Stimulated activated CD8-positive, alpha-beta memory T cell treated with anti-CD3 and anti-CD28 coated beads, Interleukin-4, amount 100 ng/mL, for 48 hours (primary cell): ENCODE measurements around the gene MLN.
A peak's percentile ranks its signal among the peaks of the same experiment; 100 is the strongest.

Experiments used
- DNase-seq: peaks from one replicate; pipeline ENCODE4 v3.0.0-alpha.2; 2020

Gene MLN

GRCh38 chr6:33803571-33804053 is at the start of gene MLN:
Gene MLN (minus strand): TSS chr6:33804003. CDS start chr6:33801163, 2,840 bp downstream.
- DNase-seq = no peak

- no peak for DNase-seq
Measured at GRCh38 chr6:33853026-33853425, 49.2 kb upstream of the MLN start.

- no peak for DNase-seq
Measured at GRCh38 chr6:33851959-33852358, 48.2 kb upstream of the MLN start.

GRCh38 chr6:33850869-33851541 is 47.2 kb upstream of the MLN start:
- DNase-seq = no peak

GRCh38 chr6:33850296-33850695 is 46.5 kb upstream of the MLN start:
- DNase-seq = no peak

- no peak for DNase-seq
Measured at GRCh38 chr6:33849500-33850075, 45.8 kb upstream of the MLN start.

GRCh38 chr6:33848484-33848883 is 44.7 kb upstream of the MLN start:
- no peak for DNase-seq

GRCh38 chr6:33847867-33848266 is 44.1 kb upstream of the MLN start:
- DNase-seq = no peak

- no peak for DNase-seq
Measured at GRCh38 chr6:33847078-33847477, 43.3 kb upstream of the MLN start.

- DNase-seq = no peak
Measured at GRCh38 chr6:33846226-33846625, 42.4 kb upstream of the MLN start.

- no peak for DNase-seq
Measured at GRCh38 chr6:33845031-33845745, 41.4 kb upstream of the MLN start.

- no peak for DNase-seq
Measured at GRCh38 chr6:33843131-33844121, 39.6 kb upstream of the MLN start.

- DNase-seq = no peak
Measured at GRCh38 chr6:33841868-33842267, 38.1 kb upstream of the MLN start.

GRCh38 chr6:33841070-33841469 is 37.3 kb upstream of the MLN start:
- DNase-seq = no peak

GRCh38 chr6:33840048-33840926 is 36.5 kb upstream of the MLN start:
- DNase-seq = peak; percentile 58

GRCh38 chr6:33839399-33840047 is 35.7 kb upstream of the MLN start:
- no peak for DNase-seq

- DNase-seq = no peak
Measured at GRCh38 chr6:33838983-33839382, 35.2 kb upstream of the MLN start.

- DNase-seq = no peak
Measured at GRCh38 chr6:33837971-33838665, 34.3 kb upstream of the MLN start.

GRCh38 chr6:33836806-33837469 is 33.1 kb upstream of the MLN start:
- no peak for DNase-seq
